HG02970 (cell line): ENCODE measurements around the gene PTPRA.
"Not testable (repeated sequence)": the region's sequence is repeated elsewhere in the genome, so short reads cannot be mapped to it uniquely, and the experiment has no call there.

Experiments used
- ATAC-seq: cut with Tn5 transposase; IDR thresholded peaks from one replicate; pipeline ENCODE4 v1.9.1; 2021; ENCODE audit warnings: mild to moderate bottlenecking, moderate library complexity, moderate number of reproducible peaks; ENCODE audit not compliant: unreplicated experiment, low FRiP score

The PTPRA gene

GRCh38 chr20:3067139-3068014 lies 194.1 kb downstream of the PTPRA start:
- no peak for ATAC-seq

- no peak for ATAC-seq
Measured at GRCh38 chr20:3068075-3068474, 194.8 kb downstream of the PTPRA start.

- ATAC-seq = no peak
Measured at GRCh38 chr20:3068986-3069900, 196.0 kb downstream of the PTPRA start.

GRCh38 chr20:3070725-3071124 lies 197.4 kb downstream of the PTPRA start:
- no peak for ATAC-seq

- ATAC-seq = no peak
Measured at GRCh38 chr20:3071266-3071609, 198.0 kb downstream of the PTPRA start.

GRCh38 chr20:3071610-3072529 lies 198.6 kb downstream of the PTPRA start, which contains the start of gene OXT:
TSS of gene OXT (plus strand) at chr20:3071620. CDS start at chr20:3071656, 36 bp downstream.
- ATAC-seq = no peak

GRCh38 chr20:3072530-3073250 lies 199.4 kb downstream of the PTPRA start:
- ATAC-seq = no peak

GRCh38 chr20:3073251-3073643 lies 200.0 kb downstream of the PTPRA start:
- ATAC-seq = not testable (repeated sequence)

GRCh38 chr20:3074812-3075211 lies 201.5 kb downstream of the PTPRA start:
- no peak for ATAC-seq

- not testable (repeated sequence) for ATAC-seq
Measured at GRCh38 chr20:3075315-3075714, 202.0 kb downstream of the PTPRA start.

- ATAC-seq = no peak
Measured at GRCh38 chr20:3077618-3078134, 204.4 kb downstream of the PTPRA start.

GRCh38 chr20:3080939-3081388 lies 207.7 kb downstream of the PTPRA start:
- no peak for ATAC-seq

- ATAC-seq = no peak
Measured at GRCh38 chr20:3081641-3082040, 208.4 kb downstream of the PTPRA start.

GRCh38 chr20:3082306-3082951 lies 209.1 kb downstream of the PTPRA start:
- ATAC-seq = no peak

GRCh38 chr20:3082955-3083952 lies 210.0 kb downstream of the PTPRA start:
- ATAC-seq = no peak

GRCh38 chr20:3084283-3084985 lies 211.2 kb downstream of the PTPRA start, which contains the start of gene AVP:
TSS of gene AVP (minus strand) at chr20:3084724. CDS start at chr20:3084674, 50 bp downstream.
- no peak for ATAC-seq

GRCh38 chr20:3084986-3085360 lies 211.7 kb downstream of the PTPRA start:
- no peak for ATAC-seq
